ENCODE data around the gene VPS39.
A peak's percentile ranks its signal among the peaks of the same experiment; 100 is the strongest.
"Not testable (repeated sequence)": the region's sequence is repeated elsewhere in the genome, so short reads cannot be mapped to it uniquely, and the experiment has no call there.

Gene VPS39, protein sequence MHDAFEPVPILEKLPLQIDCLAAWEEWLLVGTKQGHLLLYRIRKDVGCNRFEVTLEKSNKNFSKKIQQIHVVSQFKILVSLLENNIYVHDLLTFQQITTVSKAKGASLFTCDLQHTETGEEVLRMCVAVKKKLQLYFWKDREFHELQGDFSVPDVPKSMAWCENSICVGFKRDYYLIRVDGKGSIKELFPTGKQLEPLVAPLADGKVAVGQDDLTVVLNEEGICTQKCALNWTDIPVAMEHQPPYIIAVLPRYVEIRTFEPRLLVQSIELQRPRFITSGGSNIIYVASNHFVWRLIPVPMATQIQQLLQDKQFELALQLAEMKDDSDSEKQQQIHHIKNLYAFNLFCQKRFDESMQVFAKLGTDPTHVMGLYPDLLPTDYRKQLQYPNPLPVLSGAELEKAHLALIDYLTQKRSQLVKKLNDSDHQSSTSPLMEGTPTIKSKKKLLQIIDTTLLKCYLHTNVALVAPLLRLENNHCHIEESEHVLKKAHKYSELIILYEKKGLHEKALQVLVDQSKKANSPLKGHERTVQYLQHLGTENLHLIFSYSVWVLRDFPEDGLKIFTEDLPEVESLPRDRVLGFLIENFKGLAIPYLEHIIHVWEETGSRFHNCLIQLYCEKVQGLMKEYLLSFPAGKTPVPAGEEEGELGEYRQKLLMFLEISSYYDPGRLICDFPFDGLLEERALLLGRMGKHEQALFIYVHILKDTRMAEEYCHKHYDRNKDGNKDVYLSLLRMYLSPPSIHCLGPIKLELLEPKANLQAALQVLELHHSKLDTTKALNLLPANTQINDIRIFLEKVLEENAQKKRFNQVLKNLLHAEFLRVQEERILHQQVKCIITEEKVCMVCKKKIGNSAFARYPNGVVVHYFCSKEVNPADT

GRCh38 chr15:42207674-42208579, at the start of gene VPS39:
VPS39 (minus strand) TSS chr15:42208304; CDS start chr15:42208153, 151 bp downstream.
- peak; percentile 61 for DNase-seq

- no peak for DNase-seq
Measured at GRCh38 chr15:42253300-42253699, 45.2 kb upstream of the VPS39 start.

- DNase-seq: no peak
Measured at GRCh38 chr15:42240823-42241222, 32.7 kb upstream of the VPS39 start.

- DNase-seq: no peak
Measured at GRCh38 chr15:42239528-42240182, 31.6 kb upstream of the VPS39 start.

DNA sequence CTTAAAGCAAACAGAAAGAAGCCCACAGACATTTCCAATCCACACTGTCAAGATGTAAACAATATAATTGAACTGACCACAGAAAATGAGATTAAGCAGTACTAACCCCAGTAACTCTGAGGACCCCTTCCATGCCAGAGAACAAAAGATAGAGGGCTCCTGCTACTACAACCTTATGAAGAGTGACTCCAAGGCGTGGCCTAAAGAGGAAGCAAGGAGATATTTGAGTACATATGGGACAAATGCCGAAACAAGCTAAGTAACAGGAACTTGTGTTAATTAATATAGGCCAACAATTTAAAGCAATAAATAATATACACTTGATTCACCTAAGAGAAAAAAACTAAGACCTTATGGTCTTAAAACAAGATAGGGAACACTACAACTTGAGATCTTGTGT, 25.0 kb upstream of the VPS39 start:
- DNase-seq: no peak

DNA sequence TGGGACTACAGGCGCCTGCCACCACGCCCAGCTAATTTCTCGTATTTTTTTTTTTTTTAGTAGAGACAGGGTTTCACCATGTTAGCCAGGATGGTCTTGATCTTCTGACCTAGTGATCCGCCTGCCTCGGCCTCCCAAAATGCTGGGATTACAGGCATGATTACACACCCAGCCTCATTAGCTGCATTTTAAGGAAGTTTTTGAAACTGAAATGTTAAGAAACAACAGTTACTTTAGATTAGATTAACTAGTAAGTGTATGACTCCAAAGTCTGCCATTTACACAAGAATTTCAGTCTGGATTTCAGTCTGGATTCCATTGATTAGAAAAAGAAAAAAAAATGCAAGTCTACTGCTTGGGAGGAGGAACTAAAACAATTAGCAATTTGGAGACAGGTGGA, 24.5 kb upstream of the VPS39 start:
- no peak for DNase-seq

GRCh38 chr15:42231088-42231487, 23.0 kb upstream of the VPS39 start:
- no peak for DNase-seq

- DNase-seq: not testable (repeated sequence)
Measured at GRCh38 chr15:42228981-42229380, 20.9 kb upstream of the VPS39 start.

DNA sequence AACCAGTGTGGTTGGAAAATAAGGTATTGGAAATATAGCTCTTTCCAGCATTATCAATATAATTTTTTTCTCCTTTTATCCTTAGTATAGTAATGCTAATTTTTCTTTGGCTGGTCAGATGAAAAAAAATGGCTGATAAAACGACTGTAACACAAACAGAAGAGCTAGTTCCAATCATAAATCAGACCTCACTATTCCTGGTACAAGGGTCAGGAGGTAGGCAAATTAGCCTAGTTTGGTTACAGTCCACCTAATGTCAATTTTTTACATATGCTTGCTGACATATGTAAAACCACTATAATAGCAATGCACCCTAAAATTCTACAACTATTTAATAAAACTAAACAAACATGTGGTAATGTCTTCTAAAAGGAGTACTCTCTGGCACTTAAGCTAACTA, 19.9 kb upstream of the VPS39 start:
- no peak for DNase-seq

DNA sequence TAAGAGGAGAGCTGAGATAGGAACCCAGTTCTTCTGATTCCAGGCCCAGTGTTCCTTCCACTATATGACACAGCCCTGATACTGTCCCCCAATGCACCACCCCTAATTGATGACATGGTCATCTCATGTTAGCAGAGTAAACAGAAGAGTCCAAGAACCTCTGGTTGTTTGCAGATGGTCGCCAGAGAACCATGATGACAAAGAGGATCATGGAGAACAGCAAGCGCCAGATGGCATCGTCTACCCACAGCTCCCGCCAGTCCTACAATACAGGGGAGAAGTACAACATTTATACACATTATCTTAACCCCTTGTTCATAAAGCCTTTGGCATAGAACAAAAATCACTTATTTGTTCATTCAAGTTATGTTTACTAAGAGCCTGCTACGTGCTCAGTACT, 18.5 kb upstream of the VPS39 start:
- DNase-seq: no peak

GRCh38 chr15:42220216-42220615, 12.1 kb upstream of the VPS39 start:
- DNase-seq: no peak

DNA sequence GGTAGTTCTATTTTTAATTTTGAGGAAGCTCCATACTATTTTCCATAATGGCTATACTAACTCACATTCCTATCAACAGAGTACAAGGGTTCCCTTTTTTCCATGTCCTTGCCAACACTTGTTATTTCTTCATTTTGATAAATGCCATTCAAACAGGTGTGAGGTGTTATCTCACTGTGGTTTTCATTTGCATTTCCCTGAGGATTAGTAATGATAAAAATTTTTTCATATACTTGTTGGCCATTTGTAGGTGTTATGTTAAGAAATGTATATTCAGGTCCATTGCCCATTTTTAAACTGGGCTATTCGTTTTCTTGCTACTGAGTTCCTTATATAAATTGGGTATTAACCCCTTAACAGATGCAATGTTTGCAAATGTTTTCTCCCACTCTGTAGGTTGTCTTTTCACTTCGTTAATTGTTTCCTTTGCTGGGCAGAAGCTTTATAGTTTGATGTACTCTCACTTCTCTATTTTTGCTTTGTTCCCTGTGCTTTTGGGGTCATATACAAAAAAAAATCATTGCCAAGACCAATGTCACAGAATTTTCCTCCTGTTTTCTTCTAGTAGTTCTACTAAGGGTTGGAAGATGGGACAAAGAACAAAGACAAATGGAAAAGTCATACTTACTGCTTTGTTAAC, 11.0 kb upstream of the VPS39 start:
- no peak for DNase-seq

DNA sequence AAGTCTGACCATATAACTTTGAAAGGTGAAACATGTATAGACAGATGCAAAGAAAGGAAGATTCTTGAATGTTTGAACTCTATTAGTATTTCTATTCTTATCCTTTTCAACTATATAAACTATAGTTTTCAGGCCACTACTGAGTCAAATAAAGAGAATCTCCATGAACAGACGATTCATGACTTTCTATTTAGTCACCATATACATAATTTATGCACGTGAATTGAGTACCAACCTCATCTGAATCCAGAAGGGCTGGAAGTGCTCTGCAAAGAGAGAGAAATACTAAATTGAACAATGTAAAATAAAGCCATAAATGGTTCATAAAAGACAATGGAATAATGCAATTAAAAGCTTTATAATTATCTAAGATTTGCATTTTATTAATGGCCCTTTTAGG, 9.5 kb upstream of the VPS39 start:
- DNase-seq: no peak

GRCh38 chr15:42215913-42216829, 8.1 kb upstream of the VPS39 start:
- DNase-seq: no peak

DNA sequence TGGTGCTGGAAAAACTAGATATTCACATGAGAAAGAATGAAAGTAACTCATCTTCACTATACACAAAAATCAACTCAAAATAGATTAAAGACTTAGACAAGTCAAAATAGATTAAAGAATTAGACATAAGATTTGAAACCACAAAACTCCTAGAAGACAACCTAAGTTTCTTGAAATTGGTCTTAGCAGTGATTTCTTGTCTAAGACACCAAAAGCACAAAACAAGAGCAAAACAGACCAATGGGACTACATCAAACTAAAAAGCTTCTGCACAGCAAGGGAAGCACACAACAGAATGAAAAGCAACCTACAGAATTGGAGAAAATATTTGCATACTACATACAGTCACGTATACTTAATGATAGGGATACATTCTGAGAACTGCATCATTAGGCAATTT, 6.5 kb upstream of the VPS39 start:
- DNase-seq: no peak

DNA sequence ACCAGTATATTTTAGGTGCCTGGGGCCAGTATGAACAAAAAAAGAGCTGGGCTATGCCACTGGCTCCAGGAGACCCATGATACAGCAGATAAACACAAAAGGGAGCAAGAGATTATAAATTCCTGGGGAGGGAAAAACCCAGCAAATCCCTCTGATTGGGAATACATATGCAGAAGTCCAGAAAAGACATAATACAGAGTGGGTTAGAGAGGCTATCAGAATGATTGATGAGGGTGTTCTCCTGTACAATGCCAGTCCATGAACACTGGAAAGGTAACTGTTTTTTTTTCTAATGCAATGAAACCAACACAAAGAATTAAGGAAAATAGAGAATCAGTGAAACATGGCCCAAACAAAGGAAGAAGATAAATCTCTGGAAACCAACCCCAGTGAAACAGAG, 5.4 kb upstream of the VPS39 start:
- DNase-seq: no peak

GRCh38 chr15:42210696-42211095, 2.6 kb upstream of the VPS39 start:
- no peak for DNase-seq

GRCh38 chr15:42206406-42206805, 1.7 kb downstream of the VPS39 start:
- no peak for DNase-seq

DNA sequence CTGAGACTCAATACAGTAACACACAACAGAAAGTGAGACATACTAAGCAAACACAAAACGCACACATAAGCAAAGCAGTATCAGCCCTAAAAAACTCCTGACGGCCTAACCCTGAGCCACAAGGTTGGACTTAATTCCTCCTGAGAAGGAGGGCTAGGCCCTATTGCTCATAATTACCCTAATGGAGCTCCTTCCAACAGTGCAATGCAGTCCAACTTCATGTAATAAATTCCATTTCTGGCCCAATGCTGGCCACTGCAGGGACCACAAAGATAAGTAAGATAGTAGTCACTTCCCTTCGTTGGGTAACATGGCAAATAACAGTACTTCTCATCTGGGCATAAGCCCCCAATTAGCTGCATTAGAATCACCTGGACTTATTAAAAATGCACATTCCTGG, 4.2 kb downstream of the VPS39 start:
- no peak for DNase-seq

DNA sequence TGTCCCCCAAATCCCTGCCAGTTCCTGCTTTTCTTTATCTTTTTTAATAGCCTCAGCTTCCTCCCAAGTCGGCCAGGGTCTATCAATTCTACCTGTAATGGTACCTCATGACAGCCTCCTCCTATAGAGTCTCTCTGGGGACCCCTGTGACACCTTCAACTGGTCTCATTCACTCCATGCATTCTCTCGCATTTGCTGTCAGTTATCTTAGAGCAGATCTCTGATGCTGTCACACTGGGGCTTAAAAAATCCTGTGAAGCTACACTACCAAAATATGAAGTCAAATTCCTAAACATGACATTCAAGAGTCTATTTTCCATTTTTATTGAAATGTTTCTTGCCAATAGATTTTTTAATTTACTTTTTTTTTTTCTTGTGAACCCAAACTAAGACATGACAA, 5.5 kb downstream of the VPS39 start:
- no peak for DNase-seq

GRCh38 chr15:42201801-42202200, 6.3 kb downstream of the VPS39 start:
- no peak for DNase-seq

All from NCI-H748 treated with DMSO at 0.1 percent for 48 hours (cell line).